ENCODE measurements around the gene ROR2.
"Not testable (repeated sequence)": the region's sequence is repeated elsewhere in the genome, so short reads cannot be mapped to it uniquely, and the experiment has no call there.

Gene ROR2

GRCh38 chr9:91639054-91639453, 311.0 kb downstream of the ROR2 start:
- Histone ChIP-seq H3K27me3 (ENCODE audit: insufficient read depth, low read length, poor library complexity) (no peaks in the 10 kb centered on the region), H3K9ac (ENCODE audit: low read depth, low read length) (no peak overlapping the region), H3K36me3 (ENCODE audit: insufficient read depth, low read length) (no peaks in the 10 kb centered on the region), H3K79me2 (ENCODE audit: insufficient read depth, low read length) (no peaks in the 10 kb centered on the region), H3K4me3 (ENCODE audit: low read depth in 1 of 2, low read length in 2 of 2) (no peak overlapping the region), H3K4me2 (ENCODE audit: insufficient read depth, low read length) (no peak overlapping the region), H4K20me1 (ENCODE audit: insufficient read depth, low read length) (no peaks in the 10 kb centered on the region), H3K4me1 (ENCODE audit: insufficient read depth, low read length) (no peaks in the 10 kb centered on the region), H3K27ac (ENCODE audit: low read length) (no peak overlapping the region), H2AFZ (ENCODE audit: low read depth, low read length) (no peak overlapping the region), H3K9me3 (ENCODE audit: insufficient read depth, low read length, severe bottlenecking) (no peaks in the 10 kb centered on the region)
- ATAC-seq (ENCODE audit: insufficient read depth, low read depth) (no peak), DNase-seq (no peak)
- TF ChIP-seq EZH2 (IDR thresholded peaks at IDR 0.05; ENCODE audit: borderline replicate concordance, low read depth, low read length, severe bottlenecking) (no peak), CTCF (IDR thresholded peaks at IDR 0.05; ENCODE audit: borderline replicate concordance, extremely low read depth, low read length, poor library complexity, severe bottlenecking) (no peak)

GRCh38 chr9:91634832-91635231, 315.2 kb downstream of the ROR2 start:
- H2AFZ ChIP-seq (ENCODE audit: low read depth, low read length); H3K4me2 ChIP-seq (ENCODE audit: insufficient read depth, low read length); H3K27ac ChIP-seq (ENCODE audit: low read length); H3K4me1 ChIP-seq (ENCODE audit: insufficient read depth, low read length); ATAC-seq (ENCODE audit: insufficient read depth, low read depth); H3K27me3 ChIP-seq (ENCODE audit: insufficient read depth, low read length, poor library complexity); H3K4me3 ChIP-seq (ENCODE audit: low read depth in 1 of 2, low read length in 2 of 2); H3K9ac ChIP-seq (ENCODE audit: low read depth, low read length); H4K20me1 ChIP-seq (ENCODE audit: insufficient read depth, low read length); H3K9me3 ChIP-seq (ENCODE audit: insufficient read depth, low read length, severe bottlenecking); DNase-seq; H3K79me2 ChIP-seq (ENCODE audit: insufficient read depth, low read length); H3K36me3 ChIP-seq (ENCODE audit: insufficient read depth, low read length): not testable (repeated sequence)

GRCh38 chr9:91629718-91630117, 320.3 kb downstream of the ROR2 start:
- Histone ChIP-seq H3K4me2 (ENCODE audit: insufficient read depth, low read length) (no peak overlapping the region), H3K79me2 (ENCODE audit: insufficient read depth, low read length) (no peaks in the 10 kb centered on the region), H2AFZ (ENCODE audit: low read depth, low read length) (no peak overlapping the region), H3K4me3 (ENCODE audit: low read depth in 1 of 2, low read length in 2 of 2) (no peak overlapping the region), H3K9me3 (ENCODE audit: insufficient read depth, low read length, severe bottlenecking) (no peaks in the 10 kb centered on the region), H3K4me1 (ENCODE audit: insufficient read depth, low read length) (no peaks in the 10 kb centered on the region), H3K36me3 (ENCODE audit: insufficient read depth, low read length) (no peaks in the 10 kb centered on the region), H3K9ac (ENCODE audit: low read depth, low read length) (no peak overlapping the region), H3K27ac (ENCODE audit: low read length) (no peak overlapping the region), H4K20me1 (ENCODE audit: insufficient read depth, low read length) (no peaks in the 10 kb centered on the region), H3K27me3 (ENCODE audit: insufficient read depth, low read length, poor library complexity) (no peaks in the 10 kb centered on the region)
- TF ChIP-seq CTCF (IDR thresholded peaks at IDR 0.05; ENCODE audit: borderline replicate concordance, extremely low read depth, low read length, poor library complexity, severe bottlenecking) (no peak), EZH2 (IDR thresholded peaks at IDR 0.05; ENCODE audit: borderline replicate concordance, low read depth, low read length, severe bottlenecking) (no peak)
- no peak for ATAC-seq (ENCODE audit: insufficient read depth, low read depth)
- no peak for DNase-seq

- Histone ChIP-seq H3K36me3 (ENCODE audit: insufficient read depth, low read length) (no peaks in the 10 kb centered on the region), H3K4me2 (ENCODE audit: insufficient read depth, low read length) (no peak overlapping the region), H3K9me3 (ENCODE audit: insufficient read depth, low read length, severe bottlenecking) (no peaks in the 10 kb centered on the region), H3K4me1 (ENCODE audit: insufficient read depth, low read length) (no peaks in the 10 kb centered on the region), H4K20me1 (ENCODE audit: insufficient read depth, low read length) (no peaks in the 10 kb centered on the region), H3K4me3 (ENCODE audit: low read depth in 1 of 2, low read length in 2 of 2) (no peak overlapping the region), H3K27me3 (ENCODE audit: insufficient read depth, low read length, poor library complexity) (no peaks in the 10 kb centered on the region), H3K9ac (ENCODE audit: low read depth, low read length) (no peak overlapping the region), H2AFZ (ENCODE audit: low read depth, low read length) (no peak overlapping the region), H3K27ac (ENCODE audit: low read length) (no peak overlapping the region), H3K79me2 (ENCODE audit: insufficient read depth, low read length) (no peaks in the 10 kb centered on the region)
- DNase-seq (no peak), ATAC-seq (ENCODE audit: insufficient read depth, low read depth) (no peak)
- TF ChIP-seq EZH2 (IDR thresholded peaks at IDR 0.05; ENCODE audit: borderline replicate concordance, low read depth, low read length, severe bottlenecking): no peak
- TF ChIP-seq CTCF (IDR thresholded peaks at IDR 0.05; ENCODE audit: borderline replicate concordance, extremely low read depth, low read length, poor library complexity, severe bottlenecking): no peak
Observed at GRCh38 chr9:91628892-91629291, 321.1 kb downstream of the ROR2 start.
